Osteocyte (in vitro differentiated cells): Measurements from ENCODE around the gene ZBP1. TPM values are rescaled to one million over a fixed set of nuclear protein-coding genes. Genes with fewer than 3 reads are reported as not detected.
A peak's percentile ranks its signal among the peaks of the same experiment; 100 is the strongest.

Experiments used
- DNase-seq: peaks from one replicate; pipeline ENCODE4 v3.0.0; 2021; ENCODE audit warnings: mixed read lengths; ENCODE audit not compliant: unreplicated experiment; ENCODE audit errors: extremely low spot score
- H3K27ac Mint-ChIP-seq: one replicate; pipeline ENCODE4 v1.8.0; 2021; ENCODE audit warnings: mild to moderate bottlenecking, mixed read lengths; ENCODE audit not compliant: unreplicated experiment
- H3K27me3 Mint-ChIP-seq: one replicate; pipeline ENCODE4 v1.8.0; 2021; ENCODE audit warnings: mixed read lengths; ENCODE audit not compliant: unreplicated experiment
- H3K36me3 Mint-ChIP-seq: one replicate; pipeline ENCODE4 v1.8.0; 2021; ENCODE audit warnings: mixed read lengths; ENCODE audit not compliant: unreplicated experiment
- H3K4me1 Mint-ChIP-seq: one replicate; pipeline ENCODE4 v1.8.0; 2021; ENCODE audit warnings: mixed read lengths; ENCODE audit not compliant: unreplicated experiment
- H3K4me3 Mint-ChIP-seq: one replicate; pipeline ENCODE4 v1.8.0; 2021; ENCODE audit warnings: mild to moderate bottlenecking, moderate library complexity, mixed read lengths; ENCODE audit not compliant: unreplicated experiment
- H3K9me3 Mint-ChIP-seq: one replicate; pipeline ENCODE4 v1.8.0; 2021; ENCODE audit warnings: mixed read lengths; ENCODE audit not compliant: unreplicated experiment
- CTCF ChIP-seq: fragments of 200-600 bp; sonication (generic); IDR thresholded peaks from 2 replicates; pipeline ENCODE4 v1.5.0; 2021; ENCODE audit warnings: antibody characterized with exemption, mild to moderate bottlenecking, moderate library complexity
- total RNA-seq: library from RNA; stranded (reverse); gene quantifications from 2 replicates; pipeline ENCODE4 v1.2.1, GENCODE V29; 2021

ZBP1 gene
- total RNA-seq, 1 donor from 2014 or later, result not detected

GRCh38 chr20:57652606-57653545, 32.6 kb upstream of the ZBP1 start:
- Mint-ChIP-seq H3K4me3 (no peak overlapping the region), H3K36me3 (peaks cover 20% of the 10 kb centered on the region), H3K9me3 (no peaks in the 10 kb centered on the region), H3K27me3 (no peaks in the 10 kb centered on the region), H3K27ac (no peak overlapping the region), H3K4me1 (peaks cover 1% of the 10 kb centered on the region)
- TF ChIP-seq CTCF, result no peak
- DNase-seq, result peak; percentile 77

DNA sequence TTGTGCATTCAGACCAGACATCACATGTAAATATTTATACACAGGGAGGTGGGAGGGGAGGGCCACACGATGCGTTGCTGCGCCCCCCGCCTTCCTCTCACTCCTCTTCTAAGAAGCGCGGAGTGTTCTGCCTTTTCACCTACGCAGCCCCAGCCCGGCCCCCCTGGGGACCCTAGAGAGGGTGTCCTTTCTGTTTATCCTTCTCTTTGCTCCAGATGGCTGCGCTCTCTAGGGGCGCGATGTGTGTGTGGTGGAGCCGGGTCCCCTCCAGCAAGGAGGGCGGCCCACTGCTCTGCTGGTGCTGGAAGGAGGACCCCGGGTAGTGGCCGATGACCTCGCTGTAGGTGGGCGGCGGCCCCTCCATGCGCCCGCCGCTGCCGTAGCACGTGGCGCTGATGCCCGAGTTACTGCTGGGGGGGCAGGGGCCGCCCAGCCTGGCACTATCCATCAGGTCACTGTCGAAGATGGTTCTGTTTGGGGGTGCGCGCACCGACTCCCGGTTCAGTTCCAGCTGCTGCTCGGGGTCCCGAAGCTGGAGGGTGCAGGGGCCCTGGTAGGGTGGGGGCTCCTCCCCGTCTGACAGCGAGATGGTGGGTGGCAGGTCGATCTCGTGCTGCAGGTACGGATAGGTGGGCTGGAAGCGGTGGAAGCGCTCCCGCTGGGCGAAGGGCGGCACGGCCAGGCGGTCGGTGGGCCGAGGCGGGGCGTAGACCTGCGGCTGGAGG, 31.8 kb upstream of the ZBP1 start:
- Mint-ChIP-seq H3K4me1 (peaks cover 1% of the 10 kb centered on the region), H3K9me3 (no peaks in the 10 kb centered on the region), H3K36me3 (peaks cover 18% of the 10 kb centered on the region), H3K4me3 (no peak overlapping the region), H3K27me3 (no peaks in the 10 kb centered on the region), H3K27ac (no peak overlapping the region)
- peak; percentile 84 for DNase-seq
- TF ChIP-seq CTCF, result no peak

- no peak overlapping the region for H3K27ac Mint-ChIP-seq
- H3K27me3 Mint-ChIP-seq, result no peaks in the 10 kb centered on the region
- H3K4me3 Mint-ChIP-seq, result no peak overlapping the region
- no peak for TF ChIP-seq CTCF
- peaks cover 1% of the 10 kb centered on the region for H3K4me1 Mint-ChIP-seq
- H3K9me3 Mint-ChIP-seq, result no peaks in the 10 kb centered on the region
- H3K36me3 Mint-ChIP-seq, result peaks cover 12% of the 10 kb centered on the region
- DNase-seq, result peak; percentile 73
Observed at GRCh38 chr20:57650756-57651483, 30.7 kb upstream of the ZBP1 start.

DNA sequence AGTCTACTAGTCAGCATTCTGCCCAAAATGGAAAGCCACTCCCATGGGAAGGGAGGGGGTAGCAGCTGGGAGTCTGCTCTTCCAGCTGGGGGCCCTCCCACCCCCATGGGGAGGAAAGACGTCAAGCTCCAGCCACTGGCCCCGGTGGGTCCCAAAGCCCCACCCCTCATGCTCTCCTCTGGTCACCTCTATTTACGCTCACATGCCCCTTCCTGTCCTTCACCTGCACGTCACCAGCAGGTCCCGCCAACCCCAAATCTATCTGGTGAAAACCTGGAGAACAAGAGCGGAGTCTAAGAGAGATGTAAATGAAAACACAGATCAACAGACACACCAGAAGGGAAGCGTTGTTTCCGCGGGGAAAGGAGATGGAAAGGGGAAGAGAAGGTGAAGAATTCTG, 30.0 kb upstream of the ZBP1 start:
- H3K36me3 Mint-ChIP-seq, result peaks cover 12% of the 10 kb centered on the region
- no peak overlapping the region for H3K4me3 Mint-ChIP-seq
- H3K4me1 Mint-ChIP-seq, result peaks cover 1% of the 10 kb centered on the region
- no peaks in the 10 kb centered on the region for H3K9me3 Mint-ChIP-seq
- H3K27ac Mint-ChIP-seq, result no peak overlapping the region
- DNase-seq, result peak; percentile 56
- H3K27me3 Mint-ChIP-seq, result no peaks in the 10 kb centered on the region
- no peak for TF ChIP-seq CTCF
